GM18907 (cell line): ENCODE measurements around the gene PPP5C.
"Not testable (repeated sequence)": the region's sequence is repeated elsewhere in the genome, so short reads cannot be mapped to it uniquely, and the experiment has no call there.

Source experiments
- ATAC-seq: cut with Tn5 transposase; IDR thresholded peaks from one replicate; pipeline ENCODE4 v1.9.1; 2021; ENCODE audit warnings: mild to moderate bottlenecking, moderate library complexity; ENCODE audit not compliant: unreplicated experiment

Gene PPP5C, protein sequence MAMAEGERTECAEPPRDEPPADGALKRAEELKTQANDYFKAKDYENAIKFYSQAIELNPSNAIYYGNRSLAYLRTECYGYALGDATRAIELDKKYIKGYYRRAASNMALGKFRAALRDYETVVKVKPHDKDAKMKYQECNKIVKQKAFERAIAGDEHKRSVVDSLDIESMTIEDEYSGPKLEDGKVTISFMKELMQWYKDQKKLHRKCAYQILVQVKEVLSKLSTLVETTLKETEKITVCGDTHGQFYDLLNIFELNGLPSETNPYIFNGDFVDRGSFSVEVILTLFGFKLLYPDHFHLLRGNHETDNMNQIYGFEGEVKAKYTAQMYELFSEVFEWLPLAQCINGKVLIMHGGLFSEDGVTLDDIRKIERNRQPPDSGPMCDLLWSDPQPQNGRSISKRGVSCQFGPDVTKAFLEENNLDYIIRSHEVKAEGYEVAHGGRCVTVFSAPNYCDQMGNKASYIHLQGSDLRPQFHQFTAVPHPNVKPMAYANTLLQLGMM

DNA sequence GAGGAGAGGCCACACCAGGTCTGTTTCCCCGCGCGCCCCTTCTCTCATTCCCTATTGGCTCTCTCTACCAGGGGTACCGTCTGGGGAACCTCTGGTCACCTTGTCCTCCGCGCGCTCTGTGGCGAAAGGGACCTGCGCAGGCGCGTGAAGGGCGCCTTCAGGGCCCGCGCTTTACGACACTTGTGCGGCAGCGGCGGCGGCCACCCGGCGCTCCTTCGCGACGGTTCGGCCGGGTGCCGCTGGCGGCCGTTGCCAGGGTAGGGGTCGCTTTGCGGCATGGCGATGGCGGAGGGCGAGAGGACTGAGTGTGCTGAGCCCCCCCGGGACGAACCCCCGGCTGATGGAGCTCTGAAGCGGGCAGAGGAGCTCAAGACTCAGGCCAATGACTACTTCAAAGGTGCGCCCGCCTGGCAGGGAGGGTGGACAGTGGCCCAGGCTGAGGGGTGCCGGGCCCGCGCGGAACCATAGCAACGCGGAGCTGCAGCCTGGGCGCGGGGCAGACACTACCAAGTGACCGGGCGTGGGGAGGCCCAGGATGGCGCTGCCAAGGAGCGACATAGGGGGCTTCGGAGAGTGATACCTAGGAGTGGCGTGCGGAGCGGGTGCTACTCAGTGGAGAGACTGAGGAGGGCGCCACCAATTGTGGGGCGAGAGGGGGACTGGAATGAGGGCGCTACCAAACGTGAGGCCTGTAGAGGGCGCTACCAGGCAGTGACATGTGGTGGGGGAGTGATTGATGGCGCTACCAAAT lies at the start of gene PPP5C:
TSS of gene PPP5C (plus strand) at position 267 of the 751 bp plus-strand sequence. CDS start at position 277, 10 bp downstream.
- ATAC-seq, result peak; percentile 56

DNA sequence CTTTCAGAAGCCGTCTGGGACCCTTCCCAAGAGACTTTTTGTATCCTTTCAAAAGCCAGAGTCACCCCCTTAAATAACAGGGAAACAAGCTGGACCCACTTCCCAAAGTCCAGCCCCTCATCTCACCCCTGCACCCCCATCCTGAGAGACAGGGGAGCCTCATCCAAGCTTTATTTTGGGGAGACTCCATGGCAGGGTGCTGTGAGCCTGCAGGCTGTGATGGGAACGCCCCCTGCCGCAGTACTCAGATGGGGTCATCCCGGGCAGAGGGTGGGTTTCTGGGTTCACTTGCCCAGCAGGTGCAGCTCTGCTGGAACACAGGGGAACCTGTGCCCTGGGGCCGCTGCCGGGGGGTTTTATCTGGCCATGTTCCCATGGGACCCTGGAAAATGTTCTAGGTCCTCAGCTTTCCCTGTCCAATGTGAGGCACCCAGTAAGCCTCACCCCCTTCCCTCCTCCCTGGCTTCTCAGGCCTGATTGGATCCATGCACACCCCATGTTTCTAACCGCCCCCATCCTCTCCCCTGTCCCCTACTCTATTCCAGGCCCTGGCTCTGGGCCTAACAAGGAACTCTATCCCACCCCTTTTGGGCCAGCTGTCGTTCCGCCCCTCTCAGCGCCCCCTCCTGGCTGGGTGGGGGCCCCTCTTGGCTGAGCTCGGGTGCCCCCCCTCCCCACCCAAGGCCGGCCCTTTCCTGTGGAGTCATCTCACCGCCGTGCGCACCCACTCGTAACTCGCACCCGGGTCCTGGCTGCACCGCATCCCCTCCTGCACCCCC lies 49.0 kb upstream of the PPP5C start:
- no peak for ATAC-seq

DNA sequence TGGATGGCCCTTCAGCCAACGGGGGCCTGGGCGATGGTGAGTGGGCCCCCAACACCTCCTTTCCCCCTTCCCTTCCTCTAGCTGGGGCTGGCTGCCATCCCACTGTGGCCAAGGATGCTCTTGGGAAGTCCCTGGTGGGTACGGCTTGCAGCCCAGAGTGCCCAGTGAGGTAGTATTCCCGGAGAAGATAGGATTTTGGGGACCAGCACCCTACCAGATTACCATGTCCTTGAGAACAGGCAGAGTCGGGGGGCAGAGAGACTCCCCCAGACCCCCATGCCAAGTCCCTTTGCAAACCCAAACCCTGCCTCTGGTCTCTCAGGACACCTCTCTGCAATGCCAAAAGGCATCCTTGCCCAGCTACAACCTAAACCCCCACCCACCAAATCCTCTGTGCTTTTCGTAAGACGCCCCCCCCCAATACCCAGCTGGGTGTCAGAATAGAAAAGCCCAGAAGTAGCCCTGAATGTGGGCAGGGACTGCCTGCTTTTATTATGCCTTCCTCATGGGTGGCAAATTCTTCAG lies 48.3 kb upstream of the PPP5C start:
- ATAC-seq, result no peak

DNA sequence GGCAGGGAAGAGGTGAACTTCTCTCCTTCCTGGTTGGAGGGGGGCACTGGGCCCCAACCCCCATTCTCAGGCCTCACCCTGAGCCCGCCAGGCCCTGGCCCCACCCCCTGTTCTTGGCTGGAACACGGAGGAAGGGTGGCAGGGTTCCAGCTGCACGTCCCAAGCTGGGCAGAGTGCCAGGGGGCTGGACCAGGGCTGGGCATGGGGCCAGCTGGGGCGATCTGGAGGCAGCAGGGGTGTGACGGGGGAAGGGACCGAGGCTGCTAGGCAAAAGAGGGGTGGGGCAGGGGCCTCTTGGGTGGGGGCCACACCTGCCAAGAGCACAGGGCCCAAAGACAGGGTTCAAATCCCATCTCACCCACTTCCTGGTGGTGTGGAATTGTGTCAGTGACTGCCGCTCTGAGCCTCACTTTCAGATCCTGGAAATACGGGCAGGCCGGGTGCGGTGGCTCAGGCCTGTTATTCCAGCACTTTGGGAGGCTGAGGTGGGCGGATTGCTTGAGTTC lies 47.8 kb upstream of the PPP5C start:
- ATAC-seq, result no peak

DNA sequence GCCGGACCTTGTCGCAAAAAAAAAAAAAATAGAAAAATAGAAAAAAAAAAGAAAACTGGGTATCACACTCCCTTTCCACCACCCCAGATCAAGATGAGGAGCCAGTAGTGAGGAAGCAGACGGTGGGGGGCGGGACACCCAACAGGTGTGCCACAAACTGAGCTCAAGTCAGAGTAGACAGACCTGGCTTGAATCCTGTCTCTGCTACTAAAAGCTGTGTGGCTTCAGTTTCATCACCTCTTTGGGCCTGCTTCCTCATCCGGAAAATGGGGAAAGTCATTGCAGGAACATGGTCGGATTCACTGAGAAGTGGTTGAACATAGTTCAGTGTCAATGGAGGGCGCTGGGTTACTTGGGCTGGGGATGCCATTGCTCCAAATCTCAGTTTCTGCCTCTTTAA lies 47.2 kb upstream of the PPP5C start:
- no peak for ATAC-seq

DNA sequence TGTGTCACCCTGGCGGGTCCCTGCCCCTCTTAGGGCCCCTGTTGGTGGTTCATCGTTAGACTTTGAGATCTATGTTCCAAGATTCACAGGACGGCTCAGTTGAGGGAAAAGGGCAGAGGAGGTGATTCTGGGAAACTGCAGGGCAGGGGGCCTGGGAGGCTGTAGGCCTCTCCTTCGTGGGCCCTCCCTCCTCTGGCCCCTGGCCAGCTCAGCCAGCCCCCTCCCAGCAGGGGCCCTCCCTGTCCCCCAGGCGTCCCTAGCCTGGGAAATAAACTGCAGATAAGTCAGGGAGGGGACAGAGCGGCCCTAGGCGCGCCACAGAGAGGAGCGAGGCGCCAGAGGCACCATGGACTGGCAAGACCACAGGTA lies 43.6 kb upstream of the PPP5C start:
- ATAC-seq, result no peak

DNA sequence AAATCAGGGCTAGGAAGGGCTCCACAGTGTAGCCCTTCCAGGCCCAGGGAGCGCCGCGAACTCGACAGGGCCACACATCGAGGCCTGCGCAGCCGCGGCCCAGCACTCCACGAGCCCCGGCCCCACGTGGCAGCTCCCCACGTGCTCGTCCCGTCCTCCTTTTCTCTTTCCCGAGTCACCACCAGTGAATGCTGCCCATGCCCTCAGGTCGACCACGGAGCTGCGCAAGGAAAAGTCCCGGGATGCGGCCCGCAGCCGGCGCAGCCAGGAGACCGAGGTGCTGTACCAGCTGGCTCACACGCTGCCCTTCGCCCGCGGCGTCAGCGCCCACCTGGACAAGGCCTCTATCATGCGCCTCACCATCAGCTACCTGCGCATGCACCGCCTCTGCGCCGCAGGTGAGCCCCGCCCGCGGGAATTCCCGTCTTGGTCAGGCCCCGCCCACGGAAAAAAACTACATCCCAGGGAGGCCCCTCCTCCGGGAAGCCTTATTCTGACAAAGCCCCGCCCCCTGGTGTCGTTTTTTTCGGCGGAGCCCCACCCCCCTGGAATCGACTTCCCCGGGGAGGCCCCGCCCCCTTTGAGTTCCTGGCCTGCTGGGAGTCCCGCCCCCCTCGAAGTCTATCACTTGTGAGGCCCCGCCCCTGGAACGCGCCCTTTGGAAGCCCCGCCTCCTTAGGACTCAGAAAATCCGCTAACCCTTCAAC lies 43.0 kb upstream of the PPP5C start:
- ATAC-seq, result no peak

DNA sequence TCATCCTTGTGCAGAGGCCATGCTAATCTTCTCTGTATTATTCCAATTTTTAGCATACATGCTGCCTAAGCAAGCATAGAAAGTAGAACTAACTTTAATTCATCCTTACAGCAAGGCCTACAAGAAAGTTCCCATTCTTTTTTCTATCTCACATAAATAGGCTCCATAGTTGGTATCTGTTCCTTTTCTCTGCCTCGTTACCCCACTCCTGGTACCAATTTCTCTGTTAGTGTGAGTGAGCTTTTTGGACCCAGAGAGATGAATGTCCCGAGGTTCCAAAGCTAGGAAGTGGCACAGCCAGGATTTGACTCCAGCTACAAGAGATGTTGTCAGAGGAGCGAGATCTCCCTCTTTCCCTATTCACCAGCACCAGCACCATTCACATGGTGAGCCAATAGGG lies 40.4 kb upstream of the PPP5C start:
- ATAC-seq, result no peak

DNA sequence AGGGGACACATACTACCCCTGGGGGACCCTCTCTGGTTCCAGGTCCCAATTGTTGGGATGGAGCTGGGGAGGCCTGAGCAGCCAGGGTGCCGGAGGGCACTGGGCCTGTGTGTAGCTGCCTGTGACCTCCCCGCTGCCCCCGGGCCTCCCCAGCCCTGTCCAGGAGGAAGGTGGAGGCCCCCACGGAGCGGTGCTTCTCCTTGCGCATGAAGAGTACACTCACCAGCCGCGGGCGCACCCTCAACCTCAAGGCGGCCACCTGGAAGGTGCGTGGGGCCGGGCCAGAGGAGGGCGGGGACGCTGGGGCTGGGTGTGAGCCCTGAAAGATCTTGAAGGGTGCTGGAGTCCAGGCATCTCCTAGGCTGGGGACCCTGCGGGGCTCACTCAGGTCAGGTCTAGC lies 38.4 kb upstream of the PPP5C start:
- ATAC-seq, result no peak

DNA sequence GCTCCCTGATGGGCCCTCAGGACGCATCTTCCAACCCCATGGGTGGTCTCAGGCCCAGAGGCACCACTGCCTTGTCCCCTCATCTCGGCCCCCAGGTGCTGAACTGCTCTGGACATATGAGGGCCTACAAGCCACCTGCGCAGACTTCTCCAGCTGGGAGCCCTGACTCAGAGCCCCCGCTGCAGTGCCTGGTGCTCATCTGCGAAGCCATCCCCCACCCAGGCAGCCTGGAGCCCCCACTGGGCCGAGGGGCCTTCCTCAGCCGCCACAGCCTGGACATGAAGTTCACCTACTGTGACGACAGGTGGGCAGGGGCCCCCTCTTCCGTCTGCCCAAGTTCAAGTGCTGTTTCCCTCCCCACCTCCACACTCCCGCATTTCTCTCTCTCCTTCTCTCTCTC lies 37.8 kb upstream of the PPP5C start:
- no peak for ATAC-seq

DNA sequence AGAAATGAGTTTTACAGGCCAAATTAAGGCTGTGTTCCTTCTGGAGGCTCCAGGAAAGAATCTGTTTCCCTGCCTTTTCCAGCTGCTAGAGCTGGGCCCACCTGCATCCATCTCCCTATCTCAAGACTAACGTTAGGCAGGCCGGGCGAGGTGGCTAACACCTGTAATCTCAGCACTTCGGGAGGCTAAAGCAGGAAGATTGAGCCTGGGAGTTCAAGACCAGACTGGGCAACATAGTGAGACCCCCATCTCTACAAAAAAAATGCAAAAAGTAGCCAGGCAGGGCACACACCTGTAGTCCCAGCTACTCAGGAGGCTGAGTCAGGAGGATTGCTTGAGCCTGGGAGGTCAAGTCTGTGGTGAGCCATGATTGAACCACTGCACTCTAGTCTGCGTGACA lies 35.4 kb upstream of the PPP5C start:
- ATAC-seq, result no peak

DNA sequence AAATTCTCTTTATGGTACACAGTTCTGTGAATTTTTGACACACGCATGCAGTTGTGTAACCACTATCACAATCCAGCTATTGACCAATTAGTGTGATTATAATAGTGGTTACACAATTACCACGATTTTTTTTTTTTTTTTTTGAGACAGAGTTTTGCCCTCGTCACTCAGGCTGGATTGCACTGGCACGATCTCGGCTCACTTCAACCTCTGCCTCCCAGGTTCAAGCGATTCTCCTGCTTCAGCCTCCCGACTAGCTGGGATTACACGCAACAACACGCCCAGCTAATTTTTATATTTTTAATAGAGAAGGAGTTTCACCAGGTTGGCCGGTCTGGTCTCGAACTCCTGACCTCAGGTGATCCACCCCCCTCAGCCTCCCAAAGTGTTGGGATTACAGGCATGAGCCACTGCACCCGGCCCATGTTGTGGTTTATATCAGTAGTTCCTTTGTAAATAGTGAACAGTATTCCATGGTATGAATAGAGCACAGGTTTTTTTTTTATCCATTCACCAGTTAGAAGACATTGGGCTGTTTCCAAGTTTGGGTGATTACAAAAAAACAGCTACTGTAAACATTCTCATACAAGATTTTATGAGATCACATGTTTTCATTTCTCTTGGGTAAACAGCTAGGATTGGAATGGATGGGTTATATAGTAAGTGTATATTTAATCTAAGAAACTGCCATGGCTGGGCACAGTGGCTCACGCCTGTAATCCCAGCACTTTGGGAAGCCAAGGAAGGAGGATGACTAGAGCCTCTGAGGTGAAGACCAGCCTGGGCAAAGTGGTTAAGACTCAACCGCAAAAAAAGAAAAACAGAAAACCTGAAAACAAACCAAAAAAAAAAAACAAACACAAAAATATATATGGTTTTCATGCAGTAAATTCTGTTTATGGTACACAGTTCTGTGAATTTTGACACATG lies 33.1 kb upstream of the PPP5C start:
- ATAC-seq, result not testable (repeated sequence)

DNA sequence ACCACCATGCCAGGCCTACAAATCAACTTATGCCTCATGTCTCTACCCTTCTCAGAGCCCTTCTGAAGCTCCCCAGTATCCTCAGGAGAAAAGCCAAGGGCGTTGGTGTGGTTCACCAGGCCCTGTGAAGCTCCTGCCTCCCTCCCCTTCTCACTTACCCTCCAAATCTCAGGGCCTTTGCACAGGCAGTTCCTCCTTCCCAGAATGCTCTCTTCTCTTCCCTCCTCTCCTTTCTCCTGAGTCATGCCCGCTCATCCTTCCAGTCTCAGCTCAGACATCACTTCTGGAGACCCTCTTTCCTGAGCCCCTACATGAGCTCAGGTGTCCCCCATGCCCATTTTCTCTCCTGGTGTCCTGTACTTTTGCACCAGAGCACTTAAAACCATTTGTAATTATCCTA lies 29.5 kb upstream of the PPP5C start:
- no peak for ATAC-seq

DNA sequence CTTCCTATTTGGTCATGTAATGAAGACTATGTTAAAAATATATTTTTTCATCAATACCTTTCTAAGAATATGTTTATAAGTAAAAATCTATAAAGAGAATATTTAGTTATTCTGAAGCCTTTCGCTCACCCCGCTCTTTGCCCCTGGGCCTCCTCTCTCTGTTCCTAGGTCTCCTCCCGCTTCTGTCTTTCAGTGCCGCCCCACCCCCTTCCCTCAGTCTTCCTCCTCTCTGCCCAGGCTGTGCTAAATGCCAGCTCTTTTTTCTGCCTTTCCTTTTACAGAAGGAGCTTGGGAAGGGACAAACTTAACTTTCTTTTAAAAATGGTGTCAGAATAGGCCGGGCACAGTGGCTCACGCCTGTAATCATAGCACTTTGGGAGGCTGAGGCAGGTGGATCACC lies 27.3 kb upstream of the PPP5C start:
- ATAC-seq, result no peak

DNA sequence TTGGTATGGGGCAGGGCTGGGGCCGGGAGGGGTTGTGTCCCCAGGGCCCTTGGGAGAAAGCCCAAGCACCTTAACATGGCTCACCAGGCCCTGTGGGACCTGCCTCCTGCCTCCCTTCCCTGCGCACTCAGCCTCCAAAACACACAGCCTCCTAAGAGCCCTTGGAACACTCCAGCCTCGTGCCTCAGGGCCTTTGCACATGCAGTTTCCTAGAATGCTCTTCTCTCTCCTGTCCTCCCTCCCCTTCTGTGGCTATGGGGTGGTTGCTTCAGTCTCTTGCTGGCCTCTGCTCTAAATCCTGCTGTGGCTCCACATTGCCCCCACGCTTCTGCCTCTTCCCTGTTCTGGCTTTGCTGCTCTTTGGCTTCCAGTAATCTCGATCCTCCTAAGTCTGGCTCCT lies 26.3 kb upstream of the PPP5C start:
- ATAC-seq, result no peak

DNA sequence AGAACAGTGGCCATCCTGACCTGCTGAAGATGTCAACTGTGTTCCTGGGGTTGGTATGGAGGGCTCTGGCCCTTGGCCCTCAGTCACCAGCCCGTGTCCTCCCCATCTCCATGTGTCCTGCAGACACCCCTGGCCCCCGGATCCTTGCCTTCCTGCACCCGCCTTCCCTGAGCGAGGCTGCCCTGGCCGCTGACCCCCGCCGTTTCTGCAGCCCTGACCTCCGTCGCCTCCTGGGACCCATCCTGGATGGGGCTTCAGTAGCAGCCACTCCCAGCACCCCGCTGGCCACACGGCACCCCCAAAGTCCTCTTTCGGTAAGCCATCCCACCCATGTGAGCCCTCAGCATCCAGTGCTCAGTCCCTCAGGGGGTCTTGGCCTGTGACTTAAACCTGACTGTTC lies 25.2 kb upstream of the PPP5C start:
- no peak for ATAC-seq

DNA sequence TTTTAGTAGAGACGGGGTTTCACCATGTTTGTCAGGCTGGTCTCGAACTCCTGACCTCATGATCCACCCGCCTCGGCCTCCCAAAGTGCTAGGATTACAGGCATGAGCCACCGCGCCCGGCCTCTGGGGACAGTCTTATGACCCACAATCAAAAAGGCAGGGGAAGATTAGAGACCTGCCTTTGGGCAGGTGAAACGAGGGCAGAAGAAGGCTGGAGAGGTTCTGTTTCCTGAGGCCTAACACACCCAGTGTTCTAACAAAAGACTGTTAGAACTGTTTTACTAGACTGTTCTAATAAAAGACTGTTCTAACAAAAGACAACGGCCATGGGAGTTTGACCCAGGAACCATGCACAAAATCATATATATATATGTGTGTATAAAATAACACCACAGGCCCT lies 23.7 kb upstream of the PPP5C start:
- not testable (repeated sequence) for ATAC-seq

DNA sequence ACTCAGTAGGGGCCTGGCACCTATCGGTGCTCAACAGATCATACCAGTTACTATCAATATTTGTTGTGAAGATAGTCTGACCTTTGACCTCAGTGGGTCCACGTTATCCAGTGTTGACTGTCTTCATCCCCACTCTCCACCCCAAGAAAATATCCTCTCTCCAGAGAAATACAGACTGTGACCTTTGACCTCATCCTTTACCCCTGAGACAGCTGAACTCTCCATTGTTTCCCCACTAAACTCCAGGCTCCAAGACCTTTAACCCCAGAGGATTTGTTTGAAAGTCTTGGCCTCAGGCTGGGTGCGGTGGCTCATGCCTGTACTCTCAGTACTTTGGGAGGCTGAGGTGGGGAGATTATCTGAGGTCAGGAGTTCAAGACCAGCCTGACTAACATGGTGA lies 22.6 kb upstream of the PPP5C start:
- no peak for ATAC-seq

DNA sequence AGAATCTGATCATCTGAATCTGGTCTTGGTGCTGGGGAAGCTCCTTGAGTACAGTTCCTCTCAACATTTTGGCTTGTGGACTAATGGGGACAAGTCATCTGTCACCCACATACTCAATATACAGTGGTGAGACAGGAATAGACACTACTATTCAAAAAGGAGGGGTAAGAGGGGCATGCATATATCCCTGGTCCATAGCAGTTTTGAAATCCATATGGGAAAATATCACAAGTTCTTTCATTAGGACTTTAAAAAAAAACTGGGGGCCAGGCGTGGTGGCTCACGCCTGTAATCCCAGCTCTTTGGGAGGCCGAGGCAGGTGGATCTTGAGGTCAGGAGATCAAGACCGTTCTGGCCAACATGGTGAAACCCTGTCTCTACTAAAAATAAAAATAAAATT lies 20.3 kb upstream of the PPP5C start:
- ATAC-seq, result no peak
